ELF-1 (cell line): ENCODE results near the gene LTF.
"Not testable (repeated sequence)": the region's sequence is repeated elsewhere in the genome, so short reads cannot be mapped to it uniquely, and the experiment has no call there.

ENCODE experiments used
- DNase-seq: peaks from one replicate; pipeline ENCODE4 v3.0.0-alpha.2; 2016; ENCODE audit warnings: low read depth, low spot score

LTF gene

DNA sequence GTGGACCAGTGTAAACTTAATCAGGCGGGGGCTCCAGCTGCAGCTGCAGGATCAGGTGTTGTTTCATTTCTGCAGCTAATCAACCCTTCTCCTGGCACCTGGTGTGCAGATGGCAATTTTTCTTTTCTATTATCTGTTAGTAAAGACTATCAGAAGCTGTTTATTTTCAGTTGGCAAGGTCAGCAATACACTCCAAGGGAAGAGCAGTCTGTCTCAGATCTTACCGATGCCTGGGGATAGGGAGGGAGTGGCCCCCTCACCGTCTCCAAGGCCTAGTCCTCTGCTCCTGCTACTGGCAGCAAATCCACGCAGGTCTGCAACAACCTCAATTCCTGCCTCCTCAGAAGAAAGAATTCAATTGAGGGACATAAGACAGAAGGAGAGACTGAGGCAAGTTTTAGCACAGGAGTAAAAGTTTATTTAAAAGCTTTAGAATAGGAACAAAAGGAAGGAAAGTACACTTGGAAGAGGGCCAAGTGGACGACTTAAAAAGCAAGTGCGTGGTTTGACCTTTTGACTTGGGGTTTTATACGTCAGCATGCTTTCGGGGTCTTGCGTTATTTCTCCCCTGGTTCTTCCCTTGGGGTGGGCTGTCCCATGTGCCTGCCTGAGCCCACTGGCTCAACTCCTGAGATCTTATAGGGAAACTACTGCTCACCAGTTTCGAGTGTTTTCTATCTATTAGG is 48.4 kb downstream of the LTF start:
- DNase-seq, result no peak

DNA sequence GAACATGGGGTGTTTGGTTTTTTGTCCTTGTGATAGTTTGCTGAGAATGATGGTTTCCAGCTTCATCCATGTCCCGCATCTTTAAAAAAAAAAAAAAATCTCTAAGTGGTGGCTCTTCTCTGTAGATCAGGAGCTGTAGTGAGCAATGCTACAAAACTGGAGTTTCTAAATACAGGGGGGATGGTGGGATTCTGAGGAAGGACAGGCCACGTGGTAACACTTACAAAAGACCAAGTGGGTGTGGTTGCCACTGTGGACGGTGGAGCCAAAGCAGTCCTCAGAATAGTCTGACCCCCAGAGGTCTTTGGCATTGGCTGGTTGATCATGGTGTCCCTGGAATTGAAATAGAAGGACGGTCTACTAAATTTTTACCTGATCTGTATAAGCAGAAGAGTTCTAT is 50.0 kb downstream of the LTF start:
- DNase-seq, result no peak

DNA sequence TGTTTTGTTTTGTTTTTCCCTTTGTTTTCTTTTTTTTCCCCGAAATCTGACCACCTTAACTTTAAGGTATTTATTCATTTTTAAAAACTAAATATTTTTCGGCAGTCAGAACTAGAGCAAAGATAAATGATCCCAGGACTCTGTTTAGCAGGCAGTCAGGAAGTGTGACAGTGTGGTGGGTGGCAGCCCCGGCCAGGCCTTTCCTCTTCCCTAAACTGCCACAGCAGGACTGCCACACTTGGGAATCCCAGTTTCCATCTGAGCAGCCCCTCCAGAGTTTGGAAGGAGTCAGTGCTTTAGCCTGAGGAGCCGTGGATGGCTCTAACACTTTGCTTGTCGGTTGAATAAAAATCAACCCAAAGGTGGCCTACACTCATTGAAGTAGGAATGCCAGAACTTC is 50.8 kb downstream of the LTF start:
- no peak for DNase-seq

DNA sequence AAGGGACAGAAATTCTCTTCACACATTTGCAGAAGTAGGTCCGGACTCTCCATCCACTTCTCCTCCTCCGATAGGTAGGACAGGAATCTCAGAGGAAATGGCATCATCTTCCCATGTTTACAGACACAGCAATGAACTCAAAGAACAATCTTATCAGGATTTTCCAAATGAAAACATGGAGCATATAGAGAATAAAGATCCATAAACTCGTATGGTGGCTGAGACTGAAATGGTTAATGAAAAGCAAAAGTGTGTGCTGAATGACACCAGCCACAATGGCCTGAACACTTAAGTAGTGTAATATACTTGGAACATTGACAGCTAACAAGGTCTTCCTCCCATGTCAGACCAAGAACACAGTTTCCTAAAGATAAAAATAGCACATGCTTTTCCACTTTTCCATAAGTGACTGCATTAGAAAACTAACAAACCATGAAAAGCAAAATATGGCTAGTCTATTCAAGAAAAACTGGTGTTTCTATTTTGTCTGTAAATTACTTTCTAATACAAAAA is 51.9 kb downstream of the LTF start:
- DNase-seq, result no peak

DNA sequence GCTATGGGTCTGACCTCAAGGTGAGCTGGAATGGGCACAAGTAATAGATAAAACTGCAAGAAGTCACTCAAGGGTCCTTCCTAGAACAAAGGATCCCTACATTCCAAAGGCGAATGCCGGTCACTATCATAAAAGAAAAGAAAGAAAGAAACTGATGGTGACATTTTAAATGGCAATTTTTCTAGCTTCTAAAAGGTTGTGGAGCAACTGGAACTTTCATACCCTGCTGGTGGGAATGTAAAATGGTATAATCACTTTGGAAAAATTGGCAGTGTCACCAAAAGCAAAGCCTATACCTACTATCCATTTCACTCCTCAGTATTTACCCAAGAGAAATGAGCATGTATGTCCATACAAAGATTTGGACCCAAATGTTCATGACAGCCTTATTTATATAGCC is 53.4 kb downstream of the LTF start:
- DNase-seq, result no peak

DNA sequence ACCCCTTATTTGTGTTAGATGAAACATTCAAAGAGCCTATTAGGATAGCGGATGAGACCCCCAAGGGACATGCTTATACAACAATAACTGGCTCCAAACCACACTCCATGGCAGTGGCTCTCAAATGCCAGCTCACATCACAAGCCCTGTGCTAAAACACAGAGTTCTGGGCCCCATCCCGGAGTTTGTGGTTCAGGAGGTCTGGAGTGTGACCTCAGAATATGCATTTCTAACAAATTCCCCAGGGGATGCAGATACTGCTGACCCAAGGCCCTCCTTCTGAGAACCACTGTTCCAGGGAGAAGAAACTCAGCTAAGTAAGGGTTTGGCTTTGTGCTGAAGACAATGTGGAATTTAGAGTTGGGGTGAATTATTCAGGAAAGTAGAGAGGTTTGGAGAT is 54.0 kb downstream of the LTF start:
- no peak for DNase-seq

DNA sequence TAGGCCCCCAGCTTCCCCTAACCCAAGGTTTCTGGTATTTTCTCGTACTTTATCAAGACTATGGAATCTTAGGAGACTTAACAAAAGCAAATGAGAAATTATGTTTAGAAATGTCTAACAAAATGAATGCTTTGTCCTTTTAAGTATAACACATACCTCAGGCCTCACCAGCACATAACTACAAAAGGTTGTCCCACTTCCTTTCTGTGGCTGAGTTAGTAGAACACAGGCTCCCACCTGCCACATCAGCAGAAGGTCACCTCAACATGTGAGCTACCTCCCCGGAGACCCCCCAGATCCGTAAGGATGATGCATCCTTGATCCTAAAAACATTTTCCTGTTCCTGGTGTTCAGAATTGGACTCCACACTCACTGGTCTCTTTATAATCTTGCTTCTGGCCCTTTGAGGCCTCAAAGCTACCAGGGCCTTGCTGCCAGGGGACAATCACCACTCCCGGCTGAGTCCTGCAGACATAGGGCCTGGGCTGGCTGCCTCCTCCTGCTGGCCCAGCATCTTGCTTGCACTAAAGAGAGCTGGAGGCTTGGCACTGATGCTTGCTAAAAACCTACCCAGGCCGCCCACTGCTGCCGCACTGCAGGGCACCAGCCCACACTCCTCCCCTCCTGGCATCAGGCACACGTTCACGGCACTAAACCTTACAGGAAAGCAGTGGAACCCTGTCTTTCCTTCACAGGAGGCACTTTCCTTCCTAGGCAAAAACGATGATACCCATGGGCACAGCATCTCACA is 54.8 kb downstream of the LTF start:
- no peak for DNase-seq

DNA sequence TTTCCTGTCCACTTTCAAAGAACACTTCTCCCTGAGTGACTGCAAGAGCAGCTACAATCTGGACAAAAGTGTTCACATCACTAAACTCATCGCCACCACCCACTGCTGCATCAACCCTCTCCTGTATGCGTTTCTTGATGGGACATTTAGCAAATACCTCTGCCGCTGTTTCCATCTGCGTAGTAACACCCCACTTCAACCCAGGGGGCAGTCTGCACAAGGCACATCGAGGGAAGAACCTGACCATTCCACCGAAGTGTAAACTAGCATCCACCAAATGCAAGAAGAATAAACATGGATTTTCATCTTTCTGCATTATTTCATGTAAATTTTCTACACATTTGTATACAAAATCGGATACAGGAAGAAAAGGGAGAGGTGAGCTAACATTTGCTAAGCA is 55.9 kb downstream of the LTF start:
- no peak for DNase-seq

DNA sequence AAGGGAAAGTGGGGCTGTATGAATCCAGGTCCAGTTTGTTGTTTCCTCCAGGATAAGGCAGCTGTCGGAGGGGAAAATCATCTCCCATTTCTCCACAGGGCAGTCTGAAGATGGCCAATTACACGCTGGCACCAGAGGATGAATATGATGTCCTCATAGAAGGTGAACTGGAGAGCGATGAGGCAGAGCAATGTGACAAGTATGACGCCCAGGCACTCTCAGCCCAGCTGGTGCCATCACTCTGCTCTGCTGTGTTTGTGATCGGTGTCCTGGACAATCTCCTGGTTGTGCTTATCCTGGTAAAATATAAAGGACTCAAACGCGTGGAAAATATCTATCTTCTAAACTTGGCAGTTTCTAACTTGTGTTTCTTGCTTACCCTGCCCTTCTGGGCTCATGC is 56.7 kb downstream of the LTF start:
- no peak for DNase-seq

DNA sequence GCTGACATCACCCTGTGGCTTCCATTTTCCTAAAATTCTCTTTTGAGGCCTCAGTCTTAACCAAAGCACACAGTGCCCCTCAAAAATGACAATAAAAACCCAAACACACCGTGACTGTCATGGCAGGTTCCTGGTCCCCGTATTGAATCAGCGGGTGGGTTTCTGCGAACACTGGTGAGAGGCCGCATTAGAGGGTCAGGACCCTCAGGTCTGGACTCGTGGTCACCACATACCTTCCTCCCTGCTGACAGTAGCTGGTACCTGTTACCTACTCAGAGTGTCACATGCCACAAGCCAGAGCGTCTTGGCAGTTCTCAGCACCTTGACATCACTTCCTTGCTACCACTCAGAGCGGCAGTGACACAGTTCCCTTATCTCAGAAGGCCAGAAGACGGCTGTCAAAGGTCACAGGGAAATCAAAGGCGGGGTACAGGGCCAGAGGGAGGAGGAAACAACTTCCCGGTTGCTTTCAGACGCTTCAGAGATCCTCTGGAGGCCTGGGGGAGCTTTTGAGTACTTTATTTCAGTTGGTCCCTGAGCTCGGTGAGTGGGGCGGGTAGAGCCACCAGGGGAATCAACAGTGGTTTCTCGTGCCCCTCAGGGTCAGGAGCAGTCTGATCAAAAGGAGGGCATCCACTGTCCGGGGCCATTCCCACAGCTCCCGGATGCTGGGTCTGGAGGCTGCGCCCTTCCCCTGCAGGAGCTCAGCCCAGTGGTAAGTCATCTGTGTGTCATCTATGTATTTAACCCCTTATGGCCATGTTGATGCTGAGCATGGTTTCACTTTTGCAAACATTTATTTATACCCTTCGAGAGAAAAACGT is 57.7 kb downstream of the LTF start, which contains the start of the genes CCR5AS and CCRL2:
CCR5AS (minus strand) TSS at position 279 of the 824 bp plus-strand sequence.
CCRL2 (plus strand) TSS at position 472 of the 824 bp plus-strand sequence. CDS start 821 bp downstream, outside the sequence.
- DNase-seq, result no peak

DNA sequence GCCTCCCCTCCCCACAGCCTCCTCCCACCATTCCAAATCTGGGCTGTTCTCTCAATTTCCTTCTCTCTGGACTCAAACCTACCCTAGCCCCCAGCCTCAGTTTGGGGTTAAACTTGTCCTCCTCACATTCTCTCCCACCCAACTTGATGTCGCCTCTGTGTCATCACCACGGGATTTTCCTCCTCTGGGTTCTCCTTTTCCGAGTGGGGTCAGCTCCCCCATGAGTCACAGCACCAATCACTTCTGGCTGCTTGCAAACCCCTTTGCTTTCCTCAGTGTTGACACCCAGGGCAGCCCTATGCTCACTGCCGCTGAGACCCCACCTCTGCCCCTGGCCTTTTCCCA is 58.3 kb downstream of the LTF start:
- no peak for DNase-seq

DNA sequence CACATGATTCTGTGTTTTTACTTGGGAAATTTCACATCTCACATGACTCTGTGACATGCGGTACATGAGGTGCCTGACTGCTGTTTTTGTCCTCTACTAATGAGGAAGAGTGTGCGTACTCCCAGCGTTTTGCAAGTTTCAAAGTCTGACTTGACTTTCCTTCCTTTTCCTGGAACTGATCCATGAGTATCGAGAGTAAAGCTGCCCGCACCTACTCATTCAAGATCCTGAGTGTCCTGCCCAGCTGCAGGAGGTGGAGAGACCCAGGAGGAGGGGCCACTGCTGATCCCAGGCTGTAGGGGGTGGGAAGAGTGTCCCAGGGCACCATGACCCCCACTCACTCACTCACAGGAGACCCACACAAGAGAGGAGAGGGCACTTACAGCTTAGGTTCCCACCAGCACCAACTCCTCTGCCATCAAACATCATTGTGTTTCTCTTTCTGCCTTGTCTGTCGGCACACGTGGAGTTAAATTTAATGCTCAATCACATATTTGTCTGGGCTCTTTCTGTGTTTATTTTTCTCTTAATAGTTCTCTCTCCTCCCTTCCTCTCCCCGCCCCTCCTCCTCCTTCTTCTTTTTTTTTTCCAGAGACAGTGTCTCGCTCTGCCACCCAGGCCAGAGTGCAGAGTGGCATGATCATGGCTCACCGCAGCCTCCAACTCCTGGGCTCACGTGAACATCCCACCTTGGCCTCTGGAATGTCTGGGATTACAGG is 59.2 kb downstream of the LTF start:
- no peak for DNase-seq

DNA sequence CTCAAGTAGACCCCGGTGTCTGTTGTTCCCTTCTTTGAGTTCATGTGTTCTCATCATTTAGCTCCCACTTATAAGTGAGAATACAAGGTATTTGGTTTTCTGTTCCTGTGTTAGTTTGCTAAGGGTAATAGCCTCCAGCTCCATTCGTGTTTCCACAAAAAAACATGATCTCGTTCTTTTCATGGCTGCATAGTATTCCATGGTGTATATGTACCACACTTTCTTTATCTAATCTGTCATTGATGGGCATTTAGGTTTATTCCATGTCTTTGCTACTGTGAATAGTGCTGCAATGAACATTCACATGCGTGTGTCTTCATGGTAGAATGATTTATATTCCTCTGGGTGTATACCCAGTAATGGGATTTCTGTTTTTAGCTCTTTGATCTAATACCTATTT is 61.8 kb downstream of the LTF start:
- not testable (repeated sequence) for DNase-seq

DNA sequence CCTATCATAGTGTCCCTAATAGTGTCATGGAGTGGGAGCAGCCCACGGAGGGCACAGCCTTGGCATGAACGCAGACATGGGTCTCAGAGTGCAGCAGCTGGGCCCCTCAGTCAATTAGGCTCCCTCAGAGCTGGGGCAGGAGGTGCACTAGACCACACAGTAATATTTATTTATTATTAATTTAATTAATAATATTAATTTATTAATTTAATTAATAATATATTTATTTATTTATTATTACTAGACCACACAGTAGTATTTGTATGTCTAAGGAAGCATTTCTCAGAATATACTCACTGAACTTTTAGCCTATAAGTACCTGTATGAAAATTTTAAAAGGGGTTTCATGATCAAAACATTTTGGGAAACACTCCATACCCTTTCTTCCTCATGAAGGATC is 63.1 kb downstream of the LTF start:
- no peak for DNase-seq

DNA sequence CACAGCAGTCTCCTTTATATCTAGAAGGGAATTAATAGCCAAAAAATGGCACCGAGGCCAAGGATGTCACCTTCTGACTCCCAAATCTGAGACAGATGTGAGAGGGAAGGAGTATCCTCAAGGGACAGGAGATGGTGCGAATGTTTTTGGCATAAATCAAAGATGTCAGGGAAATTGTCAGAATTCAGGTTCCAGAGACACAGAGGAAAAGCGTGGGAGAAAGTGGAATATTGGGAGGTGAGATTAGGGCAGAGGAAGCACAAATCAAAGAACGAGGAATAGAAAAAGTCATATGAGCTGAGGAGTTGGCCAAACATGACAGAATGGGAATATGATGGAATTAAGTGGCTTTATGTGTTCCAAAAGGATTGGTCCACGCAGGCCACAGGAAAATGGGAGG is 63.9 kb downstream of the LTF start:
- no peak for DNase-seq

DNA sequence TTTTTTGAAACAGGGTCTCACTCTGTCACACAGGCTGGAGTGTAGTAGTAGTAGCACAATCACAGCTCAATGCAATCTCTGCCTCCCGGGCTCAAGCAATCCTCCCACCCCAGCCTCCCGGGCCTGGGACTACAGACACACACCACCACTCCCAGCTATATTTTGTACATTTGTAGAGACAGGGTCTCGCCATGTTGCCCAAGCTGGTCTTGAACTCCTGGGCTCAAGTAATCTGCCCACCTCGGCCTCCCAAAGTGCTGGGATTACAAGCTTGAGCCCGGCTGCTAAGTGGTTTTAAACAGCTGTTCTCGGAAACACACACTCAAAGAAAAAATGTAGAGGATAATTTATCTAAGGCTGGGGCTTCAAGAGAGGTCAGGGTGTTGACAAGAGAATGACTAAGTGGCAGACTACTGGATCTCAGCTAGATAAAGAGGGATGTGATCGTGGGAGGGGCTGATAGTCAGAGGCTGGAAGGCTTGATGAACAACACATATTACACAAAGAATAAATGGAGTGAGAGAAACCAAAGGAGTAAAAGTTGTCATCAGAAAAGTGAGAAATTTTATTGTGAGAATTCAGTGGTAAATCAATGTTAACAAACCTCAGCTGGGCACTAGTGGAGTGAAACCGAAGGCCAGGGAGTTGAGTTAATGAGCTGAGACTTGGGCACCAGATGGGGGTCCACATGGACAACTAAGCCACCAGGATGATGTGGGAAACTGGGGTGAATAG is 64.5 kb downstream of the LTF start:
- no peak for DNase-seq

DNA sequence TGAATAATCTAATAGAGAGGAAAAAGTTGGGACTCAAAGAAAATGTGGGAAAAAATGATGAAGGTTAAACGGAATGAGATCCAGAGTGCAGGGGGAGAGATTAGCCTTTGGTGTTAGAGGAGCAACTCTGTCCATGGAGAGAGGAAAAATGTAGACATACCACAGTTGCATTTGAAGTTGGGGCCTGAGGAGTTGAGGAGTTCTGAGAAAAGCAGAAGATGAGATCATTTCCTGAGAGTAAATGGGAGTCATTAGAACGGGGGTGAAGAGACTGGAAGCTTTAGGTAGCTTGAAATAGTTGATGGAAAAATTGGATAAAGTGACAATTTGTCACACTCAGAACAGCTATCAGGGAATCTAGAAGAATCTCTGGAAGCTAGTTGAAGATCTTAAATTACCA is 65.1 kb downstream of the LTF start:
- no peak for DNase-seq

DNA sequence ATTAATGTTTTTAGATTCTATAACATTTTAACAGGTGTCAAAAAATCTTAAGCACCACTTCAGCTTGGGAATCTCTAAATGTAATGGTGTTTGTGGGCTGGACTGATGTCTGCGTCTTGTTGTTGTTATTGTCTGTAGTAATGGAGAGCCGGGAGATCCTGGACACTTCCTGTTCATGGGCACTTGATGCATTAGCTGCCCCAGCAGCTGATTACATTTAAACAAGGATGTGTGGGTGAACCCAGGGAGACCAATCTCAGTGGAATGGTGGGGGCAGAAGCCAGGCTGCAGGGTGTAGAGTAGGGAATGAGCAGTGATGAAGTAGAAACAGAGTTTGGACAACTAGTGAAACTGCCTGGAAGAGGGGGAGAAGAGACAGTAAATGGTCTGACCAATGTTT is 65.6 kb downstream of the LTF start:
- DNase-seq, result no peak

DNA sequence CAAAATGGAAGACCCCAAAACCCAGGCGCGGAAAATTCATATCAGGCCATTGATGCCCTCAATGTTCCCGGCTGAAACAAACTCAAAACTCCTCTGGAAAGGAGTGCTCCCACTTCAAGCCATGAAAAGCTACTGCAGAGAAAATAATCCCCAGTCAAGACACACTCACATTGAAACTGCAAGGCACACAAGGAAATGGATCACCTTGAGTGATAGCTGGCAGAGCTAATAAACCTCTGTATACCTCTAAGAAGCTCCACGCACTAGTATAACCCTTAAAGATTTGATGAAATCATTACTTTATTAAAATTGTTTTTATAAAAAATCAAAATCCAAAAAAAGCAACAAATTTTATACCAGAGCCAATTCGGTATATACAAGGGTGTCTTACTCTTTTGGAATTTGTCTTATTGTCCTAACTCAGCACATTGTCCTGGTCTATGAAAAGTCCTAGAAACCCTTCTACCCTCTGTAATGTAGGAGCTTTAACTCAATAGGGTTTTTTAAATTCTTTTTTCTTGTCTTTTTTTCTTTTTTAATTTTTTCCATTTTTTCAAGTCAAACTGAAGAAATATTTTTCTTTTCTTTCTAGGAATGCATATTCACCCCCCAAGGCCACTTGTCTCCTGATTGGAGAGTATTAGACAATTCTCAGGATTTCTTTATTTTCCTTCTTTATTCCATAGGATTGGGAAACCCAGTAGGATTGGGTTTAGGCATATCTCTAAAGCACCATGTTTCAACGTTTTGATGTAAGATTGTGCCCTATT is 66.3 kb downstream of the LTF start:
- DNase-seq, result no peak

DNA sequence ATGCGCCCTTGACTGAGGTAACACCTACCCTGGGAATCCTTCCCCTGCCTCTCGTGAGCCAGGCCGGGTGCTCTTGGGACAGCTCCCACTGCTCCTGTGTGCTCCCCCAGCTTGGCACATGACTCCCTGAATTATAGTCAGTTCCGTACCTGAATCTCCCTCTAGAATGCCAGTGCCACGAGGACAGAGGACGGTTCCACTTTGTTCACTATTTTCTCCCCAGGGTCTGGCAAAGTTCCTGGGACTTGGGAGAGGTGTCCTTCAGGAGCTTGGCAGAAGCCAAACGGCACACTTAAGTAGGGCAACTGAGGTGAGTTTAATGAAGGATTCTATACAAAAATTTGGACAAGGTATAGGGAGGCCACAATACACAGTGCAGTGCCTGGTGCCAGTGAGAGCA is 67.6 kb downstream of the LTF start:
- no peak for DNase-seq
